GM21737 (cell line): ENCODE data around the gene TRAPPC12.
A peak's percentile ranks its signal among the peaks of the same experiment; 100 is the strongest.
"Not testable (repeated sequence)": the region's sequence is repeated elsewhere in the genome, so short reads cannot be mapped to it uniquely, and the experiment has no call there.

Experiments
- ATAC-seq: cut with Tn5 transposase; IDR thresholded peaks from one replicate; pipeline ENCODE4 v1.9.1; 2021; ENCODE audit warnings: mild to moderate bottlenecking, moderate library complexity; ENCODE audit not compliant: unreplicated experiment

TRAPPC12 gene

GRCh38 chr2:3498783-3499394, 119.4 kb downstream of the TRAPPC12 start:
- no peak for ATAC-seq

- ATAC-seq, result no peak
Measured at GRCh38 chr2:3500326-3500899, 120.9 kb downstream of the TRAPPC12 start.

- ATAC-seq, result no peak
Measured at GRCh38 chr2:3503046-3503445, 123.6 kb downstream of the TRAPPC12 start.

GRCh38 chr2:3503483-3503882, 124.0 kb downstream of the TRAPPC12 start:
- no peak for ATAC-seq

GRCh38 chr2:3504741-3505140, 125.2 kb downstream of the TRAPPC12 start:
- ATAC-seq, result no peak

- ATAC-seq, result no peak
Measured at GRCh38 chr2:3505771-3506170, 126.3 kb downstream of the TRAPPC12 start.

GRCh38 chr2:3512086-3512485, 132.6 kb downstream of the TRAPPC12 start:
- ATAC-seq, result no peak

GRCh38 chr2:3513026-3513810, 133.7 kb downstream of the TRAPPC12 start:
- no peak for ATAC-seq

GRCh38 chr2:3515438-3515837, 135.9 kb downstream of the TRAPPC12 start:
- not testable (repeated sequence) for ATAC-seq

- ATAC-seq, result no peak
Measured at GRCh38 chr2:3516831-3517230, 137.3 kb downstream of the TRAPPC12 start.

- ATAC-seq, result no peak
Measured at GRCh38 chr2:3517948-3518495, 138.5 kb downstream of the TRAPPC12 start.

- peak; percentile 81 for ATAC-seq
Measured at GRCh38 chr2:3518496-3519254, 139.2 kb downstream of the TRAPPC12 start.

- peak; percentile 53 for ATAC-seq
Measured at GRCh38 chr2:3519255-3520205, 140.0 kb downstream of the TRAPPC12 start, which contains the start of gene ADI1. TSS of gene ADI1 (minus strand) at chr2:3519531. CDS start at chr2:3519487, 44 bp downstream.

- no peak for ATAC-seq
Measured at GRCh38 chr2:3520591-3520990, 141.1 kb downstream of the TRAPPC12 start.

- no peak for ATAC-seq
Measured at GRCh38 chr2:3522961-3523421, 143.5 kb downstream of the TRAPPC12 start.

- ATAC-seq, result no peak
Measured at GRCh38 chr2:3523551-3524041, 144.1 kb downstream of the TRAPPC12 start.

- no peak for ATAC-seq
Measured at GRCh38 chr2:3526871-3527270, 147.4 kb downstream of the TRAPPC12 start.

GRCh38 chr2:3527886-3528785, 148.6 kb downstream of the TRAPPC12 start:
- ATAC-seq, result no peak
